NOMO-1 treated with DMSO at 0.1 percent for 48 hours (cell line): ENCODE measurements around the gene NXPH4.

Experiments
- DNase-seq: peaks from one replicate; lab custom pipeline; 2025; ENCODE audit not compliant: unreplicated experiment; lab: John Stamatoyannopoulos, UW

NXPH4 gene

DNA sequence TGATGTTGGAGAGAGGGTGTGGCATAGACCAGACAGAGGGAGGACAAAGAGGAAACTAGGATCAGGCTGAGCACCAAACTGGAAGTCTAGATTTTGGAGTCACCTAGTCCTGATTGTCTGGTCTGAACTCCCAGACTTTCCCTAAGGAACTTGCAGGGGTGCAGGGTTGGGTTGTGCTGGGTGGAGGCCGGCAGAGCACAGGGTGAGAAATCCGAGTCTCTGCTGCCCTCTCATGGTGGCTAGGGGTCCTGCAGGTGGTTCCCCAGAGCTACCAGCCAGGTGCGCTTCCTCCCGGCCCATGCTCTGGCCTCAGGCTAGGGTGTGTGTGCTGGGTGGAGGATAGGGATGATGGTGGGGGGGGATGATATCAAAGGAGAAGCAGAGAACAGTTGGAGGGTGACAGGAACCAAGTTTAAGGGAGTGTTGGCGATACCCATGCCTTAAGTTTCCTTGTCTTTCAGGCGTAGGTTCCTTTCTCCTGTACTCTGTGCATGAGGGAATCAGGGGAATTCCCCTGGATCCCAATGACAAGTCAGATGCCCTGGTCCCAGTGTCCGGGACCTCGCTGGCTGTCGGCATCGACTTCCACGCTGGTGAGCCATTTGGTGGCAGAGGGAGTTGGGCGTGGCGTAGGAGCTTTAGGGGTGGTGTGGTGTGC is 33.5 kb upstream of the NXPH4 start:
- peak; percentile 59 for DNase-seq

DNA sequence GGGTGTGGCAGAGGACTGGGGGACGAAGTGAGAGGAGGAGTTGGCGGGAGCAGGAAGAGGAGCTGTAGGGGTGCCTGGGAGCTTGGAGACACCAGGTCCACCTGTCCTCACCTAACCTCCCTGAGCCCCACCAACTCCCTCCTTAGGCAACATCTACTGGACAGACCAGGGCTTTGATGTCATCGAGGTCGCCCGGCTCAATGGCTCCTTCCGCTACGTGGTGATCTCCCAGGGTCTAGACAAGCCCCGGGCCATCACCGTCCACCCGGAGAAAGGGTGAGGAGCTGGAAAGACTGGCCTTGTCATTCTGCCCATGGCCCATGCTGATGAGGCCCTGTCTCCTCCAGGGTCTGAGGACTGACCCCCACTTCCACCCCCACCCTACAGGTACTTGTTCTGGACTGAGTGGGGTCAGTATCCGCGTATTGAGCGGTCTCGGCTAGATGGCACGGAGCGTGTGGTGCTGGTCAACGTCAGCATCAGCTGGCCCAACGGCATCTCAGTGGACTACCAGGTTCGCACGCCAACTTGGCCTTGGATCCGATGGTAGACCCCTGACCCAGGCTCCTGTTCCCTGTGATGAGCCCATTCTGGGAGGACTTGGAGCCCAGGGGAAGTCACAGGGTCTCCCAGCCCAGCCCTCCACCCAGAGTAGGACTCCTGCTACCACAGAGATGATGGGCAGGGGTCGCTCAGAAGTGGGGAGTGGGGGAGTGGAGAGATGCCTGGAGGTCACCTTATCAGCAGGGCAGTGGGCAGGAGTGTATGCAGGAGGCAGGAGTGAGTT is 32.5 kb upstream of the NXPH4 start:
- no peak for DNase-seq

DNA sequence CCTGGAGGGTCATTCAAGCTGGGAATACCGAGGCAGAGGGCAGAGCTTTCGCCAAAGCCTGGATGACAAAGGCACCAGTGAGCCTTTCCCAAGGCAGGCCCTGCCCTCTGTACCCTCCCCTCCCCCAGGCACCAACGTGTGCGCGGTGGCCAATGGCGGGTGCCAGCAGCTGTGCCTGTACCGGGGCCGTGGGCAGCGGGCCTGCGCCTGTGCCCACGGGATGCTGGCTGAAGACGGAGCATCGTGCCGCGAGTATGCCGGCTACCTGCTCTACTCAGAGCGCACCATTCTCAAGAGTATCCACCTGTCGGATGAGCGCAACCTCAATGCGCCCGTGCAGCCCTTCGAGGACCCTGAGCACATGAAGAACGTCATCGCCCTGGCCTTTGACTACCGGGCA is 31.2 kb upstream of the NXPH4 start:
- DNase-seq: no peak

DNA sequence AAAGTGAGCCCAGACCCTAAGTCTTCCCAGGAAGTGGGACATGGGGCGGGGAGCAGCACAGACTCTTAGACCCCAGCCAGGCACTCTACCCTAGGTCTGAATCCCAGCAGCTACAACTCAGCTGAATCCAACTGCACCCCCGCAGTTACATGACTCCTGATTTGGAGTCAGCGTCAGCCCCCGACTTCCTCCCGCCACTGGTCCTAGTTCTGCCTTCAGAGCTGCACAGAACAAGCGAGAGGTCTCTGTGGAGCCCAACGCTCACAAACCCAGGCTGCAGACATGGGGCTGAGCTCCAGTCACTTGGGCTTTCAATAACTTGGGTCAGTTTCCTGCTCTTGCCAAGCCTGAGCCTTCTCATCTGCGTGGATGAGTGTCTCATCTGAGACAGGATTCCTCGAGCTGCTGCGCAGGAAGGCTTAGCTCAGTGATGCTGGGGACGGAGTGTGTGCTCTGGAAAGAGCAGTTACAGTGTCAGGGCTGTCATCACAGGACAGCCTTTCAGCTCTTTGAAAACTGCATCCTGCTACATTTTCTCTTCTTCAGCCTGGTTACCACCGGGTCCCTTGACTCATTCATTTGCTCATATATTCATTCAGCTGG is 30.6 kb upstream of the NXPH4 start:
- DNase-seq: no peak

DNA sequence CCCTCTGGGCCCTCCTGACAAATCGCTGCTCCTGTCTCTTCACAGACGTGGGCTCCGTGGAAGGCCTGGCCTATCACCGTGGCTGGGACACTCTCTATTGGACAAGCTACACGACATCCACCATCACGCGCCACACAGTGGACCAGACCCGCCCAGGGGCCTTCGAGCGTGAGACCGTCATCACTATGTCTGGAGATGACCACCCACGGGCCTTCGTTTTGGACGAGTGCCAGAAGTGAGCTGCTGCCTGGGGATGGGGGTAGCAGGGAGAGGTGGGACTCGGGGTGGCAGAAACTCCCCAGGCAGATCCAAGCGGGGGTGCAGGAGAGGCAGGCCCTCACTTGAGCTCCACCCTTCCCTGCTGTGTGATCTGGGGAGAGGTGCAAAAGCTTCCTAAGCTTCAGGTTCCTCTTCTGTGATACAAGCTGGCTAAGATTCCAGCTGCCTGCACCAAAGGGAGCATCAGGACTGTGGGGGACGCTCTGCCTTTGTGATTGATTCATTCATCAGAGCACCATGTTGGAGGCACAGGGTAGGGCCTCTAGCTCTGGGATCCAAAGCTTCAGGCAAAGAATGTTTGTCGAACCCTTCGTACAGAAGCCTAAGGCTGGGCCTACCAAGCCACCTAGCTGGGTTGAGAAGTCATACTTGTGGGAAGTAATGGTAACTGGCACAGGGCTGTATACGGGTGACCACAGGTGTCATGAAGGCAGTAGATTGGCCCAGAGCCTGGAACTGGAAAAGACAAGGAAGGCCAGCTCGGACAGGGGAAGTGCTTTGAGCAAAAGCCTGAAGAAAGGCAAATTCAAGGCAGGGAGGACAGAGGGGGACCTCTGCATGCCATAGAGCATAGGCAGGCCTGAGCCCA is 29.1 kb upstream of the NXPH4 start:
- no peak for DNase-seq

DNA sequence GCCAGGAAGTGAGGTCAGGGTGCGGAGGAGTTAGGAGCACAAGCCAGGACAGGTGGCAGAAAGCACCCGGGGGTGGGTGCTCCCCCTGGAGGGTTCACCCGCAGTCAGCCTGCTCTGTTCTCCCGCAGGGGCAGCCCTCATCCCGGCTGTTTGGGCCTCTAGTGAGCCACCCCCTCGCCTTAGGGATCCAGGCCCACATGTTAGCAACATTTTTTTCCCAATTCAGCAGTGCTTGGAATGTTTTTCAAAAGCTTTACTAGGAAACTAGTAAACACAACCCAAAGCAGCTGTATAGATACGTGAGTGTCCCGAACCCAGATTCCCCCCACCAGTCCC is 28.5 kb upstream of the NXPH4 start:
- no peak for DNase-seq

DNA sequence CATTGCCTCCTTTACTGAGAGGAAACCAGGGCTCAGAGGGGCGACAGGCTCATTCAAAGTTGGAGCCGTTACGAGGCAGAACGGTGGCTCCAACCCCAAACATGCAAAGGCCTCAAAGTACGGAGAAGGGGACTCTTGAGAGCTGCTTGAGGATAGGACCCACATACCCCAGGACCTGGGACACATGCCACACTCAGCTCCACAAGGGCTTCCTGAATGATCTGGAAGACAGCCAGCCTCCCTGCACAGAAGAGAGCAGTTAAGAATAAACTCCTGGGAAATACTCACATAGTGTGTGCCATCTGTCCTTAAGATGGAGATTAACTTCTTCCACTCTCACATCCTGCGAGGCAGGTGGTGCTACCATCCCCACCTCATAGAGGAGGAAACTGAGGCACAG is 26.6 kb upstream of the NXPH4 start:
- DNase-seq: no peak

DNA sequence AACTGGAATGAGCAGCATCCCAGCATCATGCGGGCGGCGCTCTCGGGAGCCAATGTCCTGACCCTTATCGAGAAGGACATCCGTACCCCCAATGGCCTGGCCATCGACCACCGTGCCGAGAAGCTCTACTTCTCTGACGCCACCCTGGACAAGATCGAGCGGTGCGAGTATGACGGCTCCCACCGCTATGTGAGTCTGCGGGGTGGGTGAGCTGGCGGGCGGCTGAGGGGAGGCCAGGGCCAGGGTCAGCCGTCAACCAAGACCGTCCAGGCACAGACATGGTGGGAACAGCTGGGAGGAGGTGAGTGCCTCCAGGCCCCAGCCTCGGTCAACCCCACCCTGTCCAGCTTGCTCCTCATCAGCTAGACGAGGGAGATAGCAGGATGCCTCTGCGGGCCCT is 25.8 kb upstream of the NXPH4 start:
- DNase-seq: no peak

DNA sequence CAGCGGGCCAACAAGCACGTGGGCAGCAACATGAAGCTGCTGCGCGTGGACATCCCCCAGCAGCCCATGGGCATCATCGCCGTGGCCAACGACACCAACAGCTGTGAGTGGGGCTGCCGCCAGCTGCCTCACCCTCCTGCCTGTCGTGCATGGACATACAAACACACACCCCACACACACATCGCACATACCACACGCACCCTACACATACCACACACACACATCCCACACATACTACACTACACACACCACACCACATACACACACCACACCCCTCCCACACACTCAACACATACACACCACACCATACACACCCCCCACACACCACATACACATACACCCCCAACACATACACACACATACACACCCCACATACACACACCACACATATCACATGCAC is 25.2 kb upstream of the NXPH4 start:
- no peak for DNase-seq

DNA sequence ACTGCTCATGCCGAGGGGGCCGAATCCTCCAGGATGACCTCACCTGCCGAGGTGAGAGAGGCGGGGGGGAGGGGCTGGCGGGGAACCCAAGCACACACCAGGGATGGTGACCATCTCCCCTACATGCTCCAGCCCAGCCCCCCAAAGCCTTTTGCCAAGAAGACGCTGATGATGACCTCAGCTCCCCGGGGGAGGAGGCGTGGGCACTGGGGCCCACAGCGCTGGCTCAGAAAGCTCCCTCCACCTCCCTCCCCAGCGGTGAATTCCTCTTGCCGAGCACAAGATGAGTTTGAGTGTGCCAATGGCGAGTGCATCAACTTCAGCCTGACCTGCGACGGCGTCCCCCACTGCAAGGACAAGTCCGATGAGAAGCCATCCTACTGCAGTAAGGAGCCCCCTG is 23.7 kb upstream of the NXPH4 start:
- no peak for DNase-seq

DNA sequence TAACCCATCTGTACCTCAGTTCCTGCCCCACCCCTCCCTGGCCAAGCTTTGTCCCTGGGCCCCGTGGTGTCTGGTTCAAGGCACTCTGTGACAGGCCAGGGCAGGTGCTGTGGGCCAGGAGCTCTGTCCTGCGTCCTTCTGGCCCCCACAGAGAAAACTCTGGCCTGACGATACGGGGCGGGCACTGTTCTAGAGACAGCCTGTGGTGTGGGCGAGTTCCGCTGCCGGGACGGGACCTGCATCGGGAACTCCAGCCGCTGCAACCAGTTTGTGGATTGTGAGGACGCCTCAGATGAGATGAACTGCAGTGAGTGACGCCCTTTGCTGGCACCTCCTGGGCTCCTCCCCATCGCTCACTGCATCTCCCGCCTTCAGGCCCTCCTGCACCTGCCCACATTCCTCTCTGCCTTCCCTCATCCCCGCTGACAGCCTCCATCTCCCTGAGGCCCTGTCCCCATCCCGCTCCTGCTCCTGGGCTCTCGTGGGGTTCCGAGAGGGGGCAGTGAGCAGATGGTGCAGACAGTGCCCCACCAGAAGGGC is 22.8 kb upstream of the NXPH4 start:
- no peak for DNase-seq

DNA sequence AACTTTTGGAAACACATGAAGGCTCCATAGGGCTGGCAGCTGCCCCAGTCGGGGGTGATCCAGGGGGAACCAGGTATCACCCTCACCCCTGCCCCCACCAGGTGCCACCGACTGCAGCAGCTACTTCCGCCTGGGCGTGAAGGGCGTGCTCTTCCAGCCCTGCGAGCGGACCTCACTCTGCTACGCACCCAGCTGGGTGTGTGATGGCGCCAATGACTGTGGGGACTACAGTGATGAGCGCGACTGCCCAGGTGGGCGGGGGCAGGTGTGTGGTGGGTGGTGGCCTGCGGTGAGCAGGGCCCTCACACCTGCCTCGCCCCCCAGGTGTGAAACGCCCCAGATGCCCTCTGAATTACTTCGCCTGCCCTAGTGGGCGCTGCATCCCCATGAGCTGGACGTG is 22.3 kb upstream of the NXPH4 start:
- DNase-seq: no peak

DNA sequence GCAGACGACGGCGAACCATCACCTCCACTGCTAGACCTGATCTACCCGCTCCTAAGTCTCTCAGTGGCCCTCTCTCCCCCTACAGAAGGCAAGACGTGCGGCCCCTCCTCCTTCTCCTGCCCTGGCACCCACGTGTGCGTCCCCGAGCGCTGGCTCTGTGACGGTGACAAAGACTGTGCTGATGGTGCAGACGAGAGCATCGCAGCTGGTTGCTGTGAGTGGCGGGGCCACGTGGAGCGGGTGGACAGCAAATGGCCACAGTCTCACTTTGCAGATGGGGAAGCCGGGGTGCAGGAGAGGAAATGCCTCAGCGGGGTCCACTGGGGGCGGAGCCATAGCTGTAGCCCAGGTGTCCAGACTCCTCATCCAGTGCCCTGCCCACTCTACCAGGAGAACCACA is 21.4 kb upstream of the NXPH4 start:
- no peak for DNase-seq

DNA sequence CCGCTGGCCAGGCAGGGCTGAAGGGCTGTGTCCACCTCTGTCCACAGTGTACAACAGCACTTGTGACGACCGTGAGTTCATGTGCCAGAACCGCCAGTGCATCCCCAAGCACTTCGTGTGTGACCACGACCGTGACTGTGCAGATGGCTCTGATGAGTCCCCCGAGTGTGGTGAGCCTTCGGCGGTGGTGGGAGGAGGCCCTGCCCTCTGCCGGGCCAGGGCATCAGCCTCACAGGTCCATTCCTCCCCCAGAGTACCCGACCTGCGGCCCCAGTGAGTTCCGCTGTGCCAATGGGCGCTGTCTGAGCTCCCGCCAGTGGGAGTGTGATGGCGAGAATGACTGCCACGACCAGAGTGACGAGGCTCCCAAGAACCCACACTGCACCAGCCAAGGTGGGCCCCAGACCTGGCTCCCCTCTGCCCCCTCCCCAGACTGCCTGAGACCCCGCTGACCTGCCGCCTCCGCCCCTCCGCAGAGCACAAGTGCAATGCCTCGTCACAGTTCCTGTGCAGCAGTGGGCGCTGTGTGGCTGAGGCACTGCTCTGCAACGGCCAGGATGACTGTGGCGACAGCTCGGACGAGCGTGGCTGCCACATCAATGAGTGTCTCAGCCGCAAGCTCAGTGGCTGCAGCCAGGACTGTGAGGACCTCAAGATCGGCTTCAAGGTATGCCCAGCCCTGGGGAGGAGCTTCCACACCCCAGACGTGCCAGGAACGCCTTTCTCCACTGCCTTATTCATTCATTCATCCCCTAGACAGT is 20.8 kb upstream of the NXPH4 start:
- no peak for DNase-seq

DNA sequence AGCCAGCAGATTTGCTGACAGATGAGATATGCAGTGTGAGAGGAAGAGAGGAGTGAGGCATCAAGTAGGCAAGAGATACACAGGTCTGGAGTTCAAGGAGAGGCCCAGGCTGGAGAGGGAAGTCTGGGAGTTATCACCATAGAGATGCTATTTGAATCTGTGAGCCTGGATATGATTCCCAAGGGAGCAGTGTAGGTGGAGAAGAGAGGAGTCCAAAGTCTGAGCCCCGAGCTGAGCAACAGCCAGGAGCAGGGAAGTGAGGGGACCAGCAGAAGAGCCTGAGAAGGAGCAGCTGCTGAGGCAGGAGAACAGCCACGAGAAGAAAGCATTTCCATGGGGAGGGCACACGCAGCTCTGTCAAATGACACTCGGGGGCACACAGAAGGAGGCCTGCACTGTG is 20.2 kb upstream of the NXPH4 start:
- DNase-seq: no peak

DNA sequence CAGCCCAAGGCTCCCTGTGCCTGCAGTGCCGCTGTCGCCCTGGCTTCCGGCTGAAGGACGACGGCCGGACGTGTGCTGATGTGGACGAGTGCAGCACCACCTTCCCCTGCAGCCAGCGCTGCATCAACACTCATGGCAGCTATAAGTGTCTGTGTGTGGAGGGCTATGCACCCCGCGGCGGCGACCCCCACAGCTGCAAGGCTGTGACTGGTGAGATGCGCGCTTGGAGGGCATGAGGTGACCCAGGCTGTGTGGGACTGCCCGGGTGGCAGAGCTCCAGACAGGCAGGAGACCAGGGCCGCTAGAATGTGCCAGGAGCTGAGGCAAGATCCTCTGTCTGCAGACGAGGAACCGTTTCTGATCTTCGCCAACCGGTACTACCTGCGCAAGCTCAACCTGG is 19.6 kb upstream of the NXPH4 start:
- DNase-seq: no peak

DNA sequence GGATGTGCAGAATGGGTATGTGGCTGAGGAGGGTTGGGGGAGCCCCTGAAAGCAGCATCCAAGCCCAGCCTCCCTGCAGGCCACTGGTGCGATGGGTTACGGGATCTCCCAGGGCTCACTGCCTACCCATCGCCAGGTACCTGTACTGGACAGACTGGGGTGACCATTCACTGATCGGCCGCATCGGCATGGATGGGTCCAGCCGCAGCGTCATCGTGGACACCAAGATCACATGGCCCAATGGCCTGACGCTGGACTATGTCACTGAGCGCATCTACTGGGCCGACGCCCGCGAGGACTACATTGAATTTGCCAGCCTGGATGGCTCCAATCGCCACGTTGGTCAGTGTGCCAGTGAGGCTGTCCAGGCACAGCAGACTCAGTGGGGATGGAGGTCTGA is 18.3 kb upstream of the NXPH4 start:
- DNase-seq: no peak

DNA sequence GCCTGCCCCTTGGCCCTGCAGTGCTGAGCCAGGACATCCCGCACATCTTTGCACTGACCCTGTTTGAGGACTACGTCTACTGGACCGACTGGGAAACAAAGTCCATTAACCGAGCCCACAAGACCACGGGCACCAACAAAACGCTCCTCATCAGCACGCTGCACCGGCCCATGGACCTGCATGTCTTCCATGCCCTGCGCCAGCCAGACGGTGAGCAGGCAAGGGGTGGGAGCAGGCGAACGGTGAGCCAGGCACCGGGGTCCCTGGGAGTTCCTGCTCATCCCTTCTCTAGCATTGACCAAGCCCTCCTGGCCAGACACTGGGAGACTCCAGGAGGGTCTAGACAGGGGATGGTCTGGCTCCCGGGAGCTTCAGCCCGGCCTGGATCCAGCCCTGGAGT is 17.4 kb upstream of the NXPH4 start:
- no peak for DNase-seq

DNA sequence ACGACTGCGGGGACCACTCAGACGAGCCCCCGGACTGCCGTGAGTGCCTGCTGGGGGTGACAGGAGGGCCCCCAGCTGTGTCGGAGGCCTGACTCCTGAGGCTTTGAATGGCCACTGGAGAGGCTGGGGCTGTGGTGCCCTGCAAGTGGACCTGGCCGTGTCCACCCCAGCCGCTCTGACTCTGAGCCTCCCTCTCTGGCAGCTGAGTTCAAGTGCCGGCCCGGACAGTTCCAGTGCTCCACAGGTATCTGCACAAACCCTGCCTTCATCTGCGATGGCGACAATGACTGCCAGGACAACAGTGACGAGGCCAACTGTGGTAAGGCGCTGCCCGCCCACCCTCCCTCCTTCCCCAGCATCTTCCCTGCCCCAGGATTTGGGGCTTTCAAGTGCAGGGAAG is 16.1 kb upstream of the NXPH4 start:
- DNase-seq: no peak

DNA sequence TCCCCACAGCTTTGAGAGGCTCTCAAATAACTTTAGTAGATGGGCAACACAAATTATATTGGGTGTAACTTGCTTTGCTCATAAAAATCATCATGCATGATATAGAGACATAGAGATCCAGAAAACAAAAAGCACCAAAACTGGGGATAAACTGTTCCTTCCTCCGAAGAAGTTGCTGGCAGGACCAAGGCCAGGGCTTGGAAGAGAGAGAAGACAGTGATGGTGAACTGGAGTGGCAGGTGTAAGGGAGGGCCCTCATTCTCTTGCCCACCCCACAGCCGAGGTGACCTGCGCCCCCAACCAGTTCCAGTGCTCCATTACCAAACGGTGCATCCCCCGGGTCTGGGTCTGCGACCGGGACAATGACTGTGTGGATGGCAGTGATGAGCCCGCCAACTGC is 15.4 kb upstream of the NXPH4 start:
- DNase-seq: no peak

DNA sequence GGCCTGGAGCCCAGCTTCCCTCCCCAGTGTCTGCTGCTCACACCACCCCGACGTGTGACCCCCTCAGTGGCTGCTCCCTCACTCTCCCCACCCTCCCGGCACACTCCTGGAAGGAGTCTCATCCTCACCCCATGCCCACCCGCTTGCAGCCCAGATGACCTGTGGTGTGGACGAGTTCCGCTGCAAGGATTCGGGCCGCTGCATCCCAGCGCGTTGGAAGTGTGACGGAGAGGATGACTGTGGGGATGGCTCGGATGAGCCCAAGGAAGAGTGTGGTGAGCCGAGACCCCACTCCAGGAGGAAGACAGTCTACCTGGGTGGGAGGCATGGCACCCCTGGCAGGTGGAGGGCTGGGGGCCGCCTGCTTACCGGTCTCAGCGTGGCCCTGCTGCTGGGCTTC is 15.0 kb upstream of the NXPH4 start:
- DNase-seq: no peak
